GM23338 (cell line): ENCODE data around the gene KCNS3. TPM values are rescaled to one million over a fixed set of nuclear protein-coding genes. Genes with fewer than 3 reads are reported as not detected.
A peak's percentile ranks its signal among the peaks of the same experiment; 100 is the strongest.

Experiments
- ATAC-seq: fragments of 200-7000 bp; cut with Tn5 transposase; 3 replicates; pipeline ENCODE4 v1.9.1; 2020
- DNase-seq: peaks from one replicate; pipeline ENCODE4 v3.0.0-alpha.2; 2015; ENCODE audit warnings: low spot score
- H2AFZ ChIP-seq: fragments of 200-600 bp; sonication (generic); 2 replicates; pipeline ENCODE4 v1.8.0; 2016; ENCODE audit warnings: antibody characterized with exemption, mild to moderate bottlenecking, moderate library complexity
- H3F3A ChIP-seq: fragments of 200-600 bp; sonication (generic); replicated peaks from 2 replicates; pipeline ENCODE4 v1.8.0; 2017; ENCODE audit warnings: antibody characterized with exemption, mixed run types, low read depth
- H3K27ac ChIP-seq: fragments of 200-600 bp; sonication (generic); 2 replicates; pipeline ENCODE4 v1.6.1; 2016; ENCODE audit warnings: low read depth
- H3K27me3 ChIP-seq: fragments of 200-600 bp; sonication (generic); 2 replicates; pipeline ENCODE4 v1.8.0; 2016; ENCODE audit warnings: mild to moderate bottlenecking, mixed run types, moderate library complexity; ENCODE audit not compliant: insufficient read depth
- H3K36me3 ChIP-seq: fragments of 200-600 bp; sonication (generic); 2 replicates; pipeline ENCODE4 v1.8.0; 2016; ENCODE audit warnings: mild to moderate bottlenecking; ENCODE audit not compliant: insufficient read depth
- H3K4me1 ChIP-seq: fragments of 200-600 bp; sonication (generic); 2 replicates; pipeline ENCODE4 v1.8.0; 2016; ENCODE audit warnings: mild to moderate bottlenecking, moderate library complexity; ENCODE audit not compliant: insufficient read depth
- H3K4me2 ChIP-seq: fragments of 200-600 bp; sonication (generic); 2 replicates; pipeline ENCODE4 v1.7.1; 2017; ENCODE audit warnings: mixed run types
- H3K4me3 ChIP-seq: fragments of 200-600 bp; sonication (generic); 2 replicates; pipeline ENCODE4 v1.6.1; 2016; ENCODE audit warnings: mixed run types
- H3K79me2 ChIP-seq: fragments of 200-600 bp; sonication (generic); replicated peaks from 2 replicates; pipeline ENCODE4 v1.8.0; 2017; ENCODE audit warnings: mild to moderate bottlenecking; ENCODE audit not compliant: insufficient read depth
- H3K9me2 ChIP-seq: fragments of 200-600 bp; sonication (generic); 2 replicates; pipeline ENCODE4 v1.8.0; 2017; ENCODE audit not compliant: insufficient read depth
- H4K20me1 ChIP-seq: fragments of 200-600 bp; sonication (generic); replicated peaks from 2 replicates; pipeline ENCODE4 v1.8.0; 2017; ENCODE audit warnings: mild to moderate bottlenecking; ENCODE audit not compliant: insufficient read depth
- H3K27ac Mint-ChIP-seq: 2 replicates; pipeline ENCODE4 v1.8.0; 2020; ENCODE audit warnings: inconsistent platforms, mild to moderate bottlenecking, moderate library complexity, mixed read lengths
- H3K27me3 Mint-ChIP-seq: 3 replicates; pipeline ENCODE4 v1.8.0; 2022; ENCODE audit warnings: low read depth, mild to moderate bottlenecking, moderate library complexity, mixed read lengths, inconsistent platforms; ENCODE audit not compliant: insufficient read depth, poor library complexity
- H3K36me3 Mint-ChIP-seq: 3 replicates; pipeline ENCODE4 v1.8.0; 2021; ENCODE audit warnings: low read depth, mild to moderate bottlenecking, inconsistent platforms, moderate library complexity, mixed read lengths
- H3K4me1 Mint-ChIP-seq: 3 replicates; pipeline ENCODE4 v1.8.0; 2020; ENCODE audit warnings: mild to moderate bottlenecking, inconsistent platforms, mixed read lengths
- H3K4me3 Mint-ChIP-seq: 3 replicates; pipeline ENCODE4 v1.8.0; 2021; ENCODE audit warnings: moderate library complexity, mild to moderate bottlenecking, inconsistent platforms, mixed read lengths
- H3K9me3 Mint-ChIP-seq: 3 replicates; pipeline ENCODE4 v1.8.0; 2020; ENCODE audit warnings: moderate library complexity, mild to moderate bottlenecking, inconsistent platforms, mixed read lengths
- ETS1 ChIP-seq: IDR thresholded peaks from 2 replicates; pipeline ENCODE4 v1.6.1; 2016; ENCODE audit warnings: antibody characterized with exemption
- JUNB ChIP-seq: IDR thresholded peaks from one replicate; pipeline ENCODE4 v1.6.1; 2016; ENCODE audit warnings: antibody characterized with exemption; ENCODE audit not compliant: unreplicated experiment
- STAT1 ChIP-seq: IDR thresholded peaks from one replicate; pipeline ENCODE4 v1.6.1; 2016; ENCODE audit warnings: antibody characterized with exemption; ENCODE audit not compliant: unreplicated experiment
- ZNF114 ChIP-seq: fragments of 250-450 bp; sonication (Bioruptor Pico); IDR thresholded peaks from 2 replicates; pipeline ENCODE4 v1.5.0; 2020; ENCODE audit warnings: mild to moderate bottlenecking, moderate library complexity
- ZNF462 ChIP-seq: fragments of 250-450 bp; sonication (Bioruptor Pico); IDR thresholded peaks from 2 replicates; pipeline ENCODE4 v1.5.0; 2020; ENCODE audit warnings: mild to moderate bottlenecking, moderate library complexity
- polyA plus RNA-seq: library from polyadenylated mRNA; unstranded; fragments of >200 nt; fragmentation: Nextera tagmentation; extraction: Ambion mirVana; gene quantifications from 2 replicates; pipeline ENCODE4 v1.2.1, GENCODE V29; 2016
- total RNA-seq: library from RNA; depleted of rRNA; stranded (reverse); fragments of >200 nt; shearing (Covaris generic); gene quantifications from 2 replicates; pipeline ENCODE4 v1.2.3, GENCODE V29; 2014

KCNS3 gene
- total and polyA plus RNA-seq, 2 experiments from 2014 or later, result 23.2 to 80.0 TPM

- peaks cover 25% of the 10 kb centered on the region for H3K4me1 ChIP-seq
- Mint-ChIP-seq H3K27ac (no peak overlapping the region), H3K36me3 (peaks cover 18% of the 10 kb centered on the region), H3K9me3 (peaks cover 22% of the 10 kb centered on the region), H3K27me3 (peaks cover 11% of the 10 kb centered on the region), H3K4me3 (no peak overlapping the region), H3K4me1 (peaks cover 38% of the 10 kb centered on the region)
- no peak overlapping the region for H3K27ac ChIP-seq
- H3K4me2 ChIP-seq, result no peak overlapping the region
- ATAC-seq, result no peak
- TF ChIP-seq ZNF114 (CRISPR knock-in tag) (no peak), JUNB (no peak), ZNF462 (CRISPR knock-in tag) (no peak)
- no peak for DNase-seq
- H3K79me2 ChIP-seq, result peaks cover 85% of the 10 kb centered on the region
- no peaks in the 10 kb centered on the region for H3K9me2 ChIP-seq
- H3K27me3 ChIP-seq, result no peaks in the 10 kb centered on the region
- no peaks in the 10 kb centered on the region for H3F3A ChIP-seq
- H2AFZ ChIP-seq, result no peak overlapping the region
- no peaks in the 10 kb centered on the region for H3K36me3 ChIP-seq
- H4K20me1 ChIP-seq, result peaks cover 29% of the 10 kb centered on the region; the same call in 1 of the 2 replicates
- no peak overlapping the region for H3K4me3 ChIP-seq
Measured at GRCh38 chr2:17911491-17912260, 33.2 kb downstream of the KCNS3 start.

GRCh38 chr2:17912266-17912691, 33.8 kb downstream of the KCNS3 start:
- Mint-ChIP-seq H3K36me3 (peaks cover 18% of the 10 kb centered on the region), H3K9me3 (peaks cover 20% of the 10 kb centered on the region), H3K4me3 (no peak overlapping the region), H3K4me1 (peaks cover 42% of the 10 kb centered on the region), H3K27ac (no peak overlapping the region), H3K27me3 (peaks cover 9% of the 10 kb centered on the region)
- no peaks in the 10 kb centered on the region for H3K36me3 ChIP-seq
- no peaks in the 10 kb centered on the region for H3K27me3 ChIP-seq
- H4K20me1 ChIP-seq, result peaks cover 29% of the 10 kb centered on the region; the same call in 1 of the 2 replicates
- H3K79me2 ChIP-seq, result peaks cover 85% of the 10 kb centered on the region
- H3K4me1 ChIP-seq, result peaks cover 27% of the 10 kb centered on the region
- no peaks in the 10 kb centered on the region for H3K9me2 ChIP-seq
- H2AFZ ChIP-seq, result no peak overlapping the region
- H3F3A ChIP-seq, result no peaks in the 10 kb centered on the region
- no peak overlapping the region for H3K4me2 ChIP-seq
- no peak overlapping the region for H3K4me3 ChIP-seq
- ATAC-seq, result peak; percentile 53
- H3K27ac ChIP-seq, result no peak overlapping the region
- no peak for DNase-seq
- TF ChIP-seq ETS1 (no peak), STAT1 (no peak)
